ENCODE data around the gene DOCK1. TPM values are rescaled to one million over a fixed set of nuclear protein-coding genes. Genes with fewer than 3 reads are reported as not detected.
"Not testable (repeated sequence)": the region's sequence is repeated elsewhere in the genome, so short reads cannot be mapped to it uniquely, and the experiment has no call there.

DOCK1 gene
- total RNA-seq, 1 experiment from 2014 or later, result 22.0 TPM

DNA sequence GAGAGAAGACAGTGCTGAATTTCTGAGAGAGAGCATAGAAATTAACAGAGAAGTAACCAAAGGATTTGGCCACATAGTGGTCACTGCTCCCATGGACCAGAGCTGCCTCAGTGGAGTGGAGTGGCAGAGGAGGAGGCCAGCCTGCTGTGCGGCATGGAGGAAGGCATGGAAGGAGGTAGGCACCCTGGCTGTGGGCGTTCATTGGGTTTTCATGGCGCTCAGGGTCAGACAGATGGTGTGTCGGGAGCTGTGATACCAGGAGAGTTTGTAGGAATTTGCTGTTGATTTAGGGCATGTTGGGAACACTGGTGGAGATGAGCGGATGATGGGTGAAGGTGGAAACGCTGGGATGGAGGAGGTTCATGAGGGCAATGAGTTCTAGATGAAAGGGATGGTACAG, 370.0 kb downstream of the DOCK1 start:
- H3K27me3 ChIP-seq, result no peaks in the 10 kb centered on the region
- DNase-seq, result no peak
- H3K9me3 ChIP-seq, result no peaks in the 10 kb centered on the region
- H3K4me3 ChIP-seq, result no peak overlapping the region
- H3K36me3 ChIP-seq, result no peaks in the 10 kb centered on the region; the same call in 1 of the 2 replicates

GRCh38 chr10:127275793-127276450, 370.7 kb downstream of the DOCK1 start:
- H3K36me3 ChIP-seq, result no peaks in the 10 kb centered on the region; the same call in 1 of the 2 replicates
- no peaks in the 10 kb centered on the region for H3K9me3 ChIP-seq
- no peaks in the 10 kb centered on the region for H3K27me3 ChIP-seq
- DNase-seq, result no peak
- no peak overlapping the region for H3K4me3 ChIP-seq

DNA sequence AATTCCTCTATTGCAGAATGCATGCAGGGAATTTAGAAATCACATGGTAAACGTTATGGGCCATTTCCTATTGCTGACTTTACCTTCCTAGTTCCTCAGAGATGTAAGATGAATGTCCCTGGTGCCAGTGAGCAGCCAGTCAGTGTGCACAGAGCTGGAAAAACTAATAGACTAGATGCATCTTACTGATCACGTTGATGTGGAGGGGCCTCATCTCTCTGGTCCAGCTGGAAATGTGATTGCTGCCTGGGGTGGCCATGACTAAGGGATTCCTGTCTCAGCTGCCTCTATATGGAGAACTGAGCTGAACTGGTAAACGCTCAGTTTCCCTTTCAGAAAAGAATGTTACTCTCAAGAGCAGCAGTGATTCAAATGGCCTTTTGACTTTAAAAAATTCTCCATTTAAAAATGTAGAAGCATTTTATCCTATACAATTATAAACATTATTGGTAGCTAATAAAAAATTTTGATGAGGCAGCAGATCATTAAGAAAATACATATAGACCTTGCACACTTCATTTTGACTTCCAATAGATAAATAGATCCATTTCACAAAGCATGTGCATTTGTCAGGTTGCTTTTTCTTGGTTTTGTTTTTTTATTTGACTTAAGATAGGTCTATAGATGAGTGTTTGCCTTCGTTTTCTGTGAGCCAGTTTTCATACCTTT, 371.7 kb downstream of the DOCK1 start:
- Histone ChIP-seq H3K9me3 (no peaks in the 10 kb centered on the region), H3K27me3 (no peaks in the 10 kb centered on the region), H3K36me3 (no peaks in the 10 kb centered on the region; the same call in 1 of the 2 replicates), H3K4me3 (no peak overlapping the region)
- no peak for DNase-seq

GRCh38 chr10:127278001-127278400, 372.8 kb downstream of the DOCK1 start:
- Histone ChIP-seq H3K9me3 (no peaks in the 10 kb centered on the region), H3K4me3 (no peak overlapping the region), H3K36me3 (no peaks in the 10 kb centered on the region), H3K27me3 (no peaks in the 10 kb centered on the region)
- no peak for DNase-seq

- H3K36me3 ChIP-seq, result no peaks in the 10 kb centered on the region
- H3K27me3 ChIP-seq, result no peaks in the 10 kb centered on the region
- no peak for DNase-seq
- H3K4me3 ChIP-seq, result no peak overlapping the region
- no peaks in the 10 kb centered on the region for H3K9me3 ChIP-seq
Measured at GRCh38 chr10:127279334-127279774, 374.1 kb downstream of the DOCK1 start.

GRCh38 chr10:127280446-127280845, 375.2 kb downstream of the DOCK1 start:
- DNase-seq, result no peak
- no peak overlapping the region for H3K4me3 ChIP-seq
- H3K36me3 ChIP-seq, result no peaks in the 10 kb centered on the region
- no peaks in the 10 kb centered on the region for H3K27me3 ChIP-seq
- H3K9me3 ChIP-seq, result no peaks in the 10 kb centered on the region

DNA sequence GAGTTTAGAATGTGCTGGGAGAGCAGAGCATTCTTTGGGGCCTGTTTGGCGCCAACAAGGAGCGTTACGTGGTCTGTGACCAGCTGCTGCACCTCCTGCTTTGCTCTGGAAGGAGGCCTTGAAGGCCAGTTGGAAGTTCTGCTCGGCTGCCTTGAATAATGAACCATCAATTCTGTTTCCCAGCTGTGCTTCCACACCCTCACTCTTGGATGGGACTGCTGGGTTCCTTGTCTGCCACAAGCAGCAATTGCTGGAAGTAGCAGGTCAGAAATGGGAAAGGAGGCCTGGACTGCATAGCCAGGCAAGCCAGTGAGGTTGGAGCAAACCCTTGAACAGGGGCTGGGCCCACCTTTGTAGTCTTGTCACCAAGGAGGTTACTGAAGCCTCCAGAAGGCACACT, 377.8 kb downstream of the DOCK1 start:
- no peak overlapping the region for H3K4me3 ChIP-seq
- H3K9me3 ChIP-seq, result peaks cover 4% of the 10 kb centered on the region
- H3K36me3 ChIP-seq, result no peaks in the 10 kb centered on the region
- no peak for DNase-seq
- H3K27me3 ChIP-seq, result no peaks in the 10 kb centered on the region

- Histone ChIP-seq H3K9me3 (peaks cover 7% of the 10 kb centered on the region), H3K4me3 (no peak overlapping the region), H3K27me3 (no peaks in the 10 kb centered on the region), H3K36me3 (no peaks in the 10 kb centered on the region)
- no peak for DNase-seq
Measured at GRCh38 chr10:127283576-127283975, 378.3 kb downstream of the DOCK1 start.

DNA sequence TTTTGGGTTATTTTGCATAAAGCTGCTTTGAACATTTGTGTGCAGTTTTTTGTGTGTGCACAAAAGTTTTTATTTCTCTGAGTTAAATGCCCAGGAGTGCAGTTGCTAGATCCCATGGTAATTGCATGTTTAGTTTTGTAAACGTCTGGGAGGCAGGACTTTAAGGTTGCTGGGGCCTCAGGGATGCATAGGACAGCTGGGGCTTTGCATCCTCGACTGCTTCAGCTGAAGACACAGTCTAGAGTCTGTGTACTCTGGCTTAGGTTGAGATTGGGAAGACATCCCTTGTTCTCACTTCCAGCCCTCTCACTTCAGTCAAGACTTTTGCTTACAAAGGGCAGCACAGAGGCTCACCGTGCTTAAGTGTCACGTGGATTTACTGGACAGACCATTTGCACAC, 385.6 kb downstream of the DOCK1 start:
- Histone ChIP-seq H3K27me3 (no peaks in the 10 kb centered on the region), H3K4me3 (no peak overlapping the region), H3K9me3 (peaks cover 7% of the 10 kb centered on the region), H3K36me3 (no peaks in the 10 kb centered on the region)
- no peak for DNase-seq

- no peak for DNase-seq
- Histone ChIP-seq H3K36me3 (no peaks in the 10 kb centered on the region), H3K4me3 (no peak overlapping the region), H3K27me3 (no peaks in the 10 kb centered on the region), H3K9me3 (peaks cover 7% of the 10 kb centered on the region)
Measured at GRCh38 chr10:127291329-127291728, 386.1 kb downstream of the DOCK1 start.

DNA sequence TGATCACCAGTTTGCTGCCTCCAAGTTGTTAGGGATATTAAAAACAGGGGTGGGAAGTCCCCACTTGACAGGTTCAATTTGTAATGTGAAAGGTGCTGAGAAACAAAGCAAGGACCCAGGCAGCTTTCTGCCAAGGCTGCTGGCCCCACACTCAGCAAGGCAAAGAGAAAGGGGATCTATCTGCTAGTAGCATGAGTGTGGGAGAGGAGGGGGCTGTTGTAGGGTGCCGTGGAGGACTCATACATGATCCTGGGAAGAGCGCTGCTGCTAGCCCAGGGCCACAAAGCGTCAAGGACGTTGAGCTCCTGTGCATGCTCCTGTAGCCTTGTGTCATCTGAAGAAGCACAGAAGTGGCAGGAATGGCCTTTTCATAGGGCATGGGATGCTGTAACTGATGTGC, 387.7 kb downstream of the DOCK1 start:
- no peak for DNase-seq
- no peaks in the 10 kb centered on the region for H3K27me3 ChIP-seq
- H3K9me3 ChIP-seq, result peaks cover 5% of the 10 kb centered on the region
- no peaks in the 10 kb centered on the region for H3K36me3 ChIP-seq
- no peak overlapping the region for H3K4me3 ChIP-seq

DNA sequence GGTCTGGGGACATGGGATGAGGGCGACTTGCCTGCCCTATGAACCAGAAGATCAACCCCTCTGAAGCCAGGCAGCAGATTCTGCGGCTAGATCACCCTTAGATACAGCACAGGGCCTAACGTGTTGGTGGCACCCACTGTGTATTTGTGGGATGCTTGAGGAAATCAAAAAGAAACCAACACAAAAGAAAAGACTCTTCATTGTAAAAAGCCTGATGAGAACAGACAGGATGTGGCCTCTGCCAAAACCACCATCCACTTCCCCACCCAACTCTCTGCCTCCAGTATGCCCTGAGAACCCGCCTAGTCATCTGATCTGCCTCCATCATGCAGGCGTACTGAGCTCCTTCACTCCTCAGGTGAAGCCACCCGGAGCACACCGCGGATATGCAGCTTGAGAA, 388.4 kb downstream of the DOCK1 start:
- no peak for DNase-seq
- Histone ChIP-seq H3K4me3 (no peak overlapping the region), H3K36me3 (no peaks in the 10 kb centered on the region), H3K9me3 (no peaks in the 10 kb centered on the region), H3K27me3 (no peaks in the 10 kb centered on the region)

GRCh38 chr10:127296696-127297095, 391.5 kb downstream of the DOCK1 start:
- no peak for DNase-seq
- Histone ChIP-seq H3K9me3 (no peaks in the 10 kb centered on the region), H3K36me3 (no peaks in the 10 kb centered on the region), H3K4me3 (no peak overlapping the region), H3K27me3 (no peaks in the 10 kb centered on the region)

GRCh38 chr10:127298381-127298780, 393.2 kb downstream of the DOCK1 start:
- no peak for DNase-seq
- H3K4me3 ChIP-seq, result no peak overlapping the region
- no peaks in the 10 kb centered on the region for H3K36me3 ChIP-seq
- H3K9me3 ChIP-seq, result no peaks in the 10 kb centered on the region
- no peaks in the 10 kb centered on the region for H3K27me3 ChIP-seq

- DNase-seq, H3K9me3 ChIP-seq, H3K4me3 ChIP-seq, H3K36me3 ChIP-seq, H3K27me3 ChIP-seq: not testable (repeated sequence)
Measured at GRCh38 chr10:127299192-127299591, 394.0 kb downstream of the DOCK1 start.

DNA sequence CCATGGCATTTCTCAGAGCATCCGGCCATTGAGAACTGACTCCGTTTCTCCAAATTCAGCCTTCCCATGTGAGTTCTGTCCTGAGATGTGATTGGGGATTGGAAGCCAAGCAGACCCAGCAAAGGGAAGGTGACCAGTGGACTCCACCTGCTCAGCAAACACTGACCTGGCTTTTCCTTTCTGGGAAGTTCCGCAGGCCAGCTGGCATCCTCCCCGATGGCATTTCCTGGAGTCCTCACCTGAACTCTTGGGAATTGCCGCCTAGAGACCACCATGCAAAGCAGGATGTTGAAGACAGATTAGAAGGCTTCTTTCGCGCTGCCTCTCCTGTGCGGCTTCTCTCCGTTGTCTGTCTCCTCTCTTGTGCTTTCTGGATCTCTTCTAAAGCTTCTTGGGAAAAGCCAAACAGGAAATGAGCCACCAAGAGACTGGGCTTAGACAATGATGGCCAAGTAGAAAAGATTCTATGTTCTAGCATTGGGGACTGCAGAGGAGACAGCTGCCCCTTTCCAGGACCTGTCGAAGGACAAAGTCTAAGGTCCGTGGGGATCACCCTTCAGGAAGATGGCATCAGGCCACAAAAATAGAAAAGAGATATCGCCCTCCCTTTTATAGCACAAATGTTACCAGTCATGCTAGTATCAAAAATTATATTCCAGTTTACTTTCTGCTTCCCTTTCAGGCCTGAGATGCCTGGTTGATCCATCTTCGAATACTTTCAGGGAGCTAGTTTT, 394.9 kb downstream of the DOCK1 start:
- no peak for DNase-seq
- Histone ChIP-seq H3K9me3 (no peaks in the 10 kb centered on the region), H3K4me3 (no peak overlapping the region), H3K27me3 (no peaks in the 10 kb centered on the region), H3K36me3 (no peaks in the 10 kb centered on the region)

DNA sequence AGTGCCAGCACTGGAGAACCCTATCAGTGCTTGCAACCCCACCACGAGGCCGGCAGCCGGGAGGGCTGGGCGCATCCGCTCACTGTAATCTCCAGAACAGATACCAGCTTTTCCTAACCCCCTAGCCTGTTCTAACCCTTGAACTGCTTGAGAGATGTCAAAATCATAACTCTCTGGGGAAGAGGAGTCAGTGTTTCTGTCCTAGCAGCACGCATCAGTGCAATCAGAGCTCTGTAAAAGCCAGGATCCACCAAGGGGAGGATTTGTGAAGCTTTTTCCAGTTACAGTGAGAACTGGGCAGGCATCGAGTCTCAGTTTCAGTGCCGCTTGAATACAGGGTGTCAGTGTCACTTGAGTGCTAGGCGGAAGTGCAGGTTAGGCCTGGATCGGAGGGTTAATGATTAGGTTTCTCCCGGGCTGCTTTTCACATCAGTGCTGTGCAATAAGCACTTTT, 395.7 kb downstream of the DOCK1 start:
- H3K27me3 ChIP-seq, result no peaks in the 10 kb centered on the region
- no peaks in the 10 kb centered on the region for H3K9me3 ChIP-seq
- H3K36me3 ChIP-seq, result no peaks in the 10 kb centered on the region
- no peak overlapping the region for H3K4me3 ChIP-seq
- DNase-seq, result no peak

All from MG63 (cell line).